Hematopoietic multipotent progenitor cell treated with erythropoietin and hydrocortisone succinate and interleukin-3 and kit ligand, for 15 days (in vitro differentiated cells): ENCODE measurements around the gene SKI.

ENCODE experiments used
- DNase-seq: peaks from one replicate; pipeline ENCODE4 v3.0.0-alpha.2; 2015; ENCODE audit warnings: low spot score

The SKI gene

DNA sequence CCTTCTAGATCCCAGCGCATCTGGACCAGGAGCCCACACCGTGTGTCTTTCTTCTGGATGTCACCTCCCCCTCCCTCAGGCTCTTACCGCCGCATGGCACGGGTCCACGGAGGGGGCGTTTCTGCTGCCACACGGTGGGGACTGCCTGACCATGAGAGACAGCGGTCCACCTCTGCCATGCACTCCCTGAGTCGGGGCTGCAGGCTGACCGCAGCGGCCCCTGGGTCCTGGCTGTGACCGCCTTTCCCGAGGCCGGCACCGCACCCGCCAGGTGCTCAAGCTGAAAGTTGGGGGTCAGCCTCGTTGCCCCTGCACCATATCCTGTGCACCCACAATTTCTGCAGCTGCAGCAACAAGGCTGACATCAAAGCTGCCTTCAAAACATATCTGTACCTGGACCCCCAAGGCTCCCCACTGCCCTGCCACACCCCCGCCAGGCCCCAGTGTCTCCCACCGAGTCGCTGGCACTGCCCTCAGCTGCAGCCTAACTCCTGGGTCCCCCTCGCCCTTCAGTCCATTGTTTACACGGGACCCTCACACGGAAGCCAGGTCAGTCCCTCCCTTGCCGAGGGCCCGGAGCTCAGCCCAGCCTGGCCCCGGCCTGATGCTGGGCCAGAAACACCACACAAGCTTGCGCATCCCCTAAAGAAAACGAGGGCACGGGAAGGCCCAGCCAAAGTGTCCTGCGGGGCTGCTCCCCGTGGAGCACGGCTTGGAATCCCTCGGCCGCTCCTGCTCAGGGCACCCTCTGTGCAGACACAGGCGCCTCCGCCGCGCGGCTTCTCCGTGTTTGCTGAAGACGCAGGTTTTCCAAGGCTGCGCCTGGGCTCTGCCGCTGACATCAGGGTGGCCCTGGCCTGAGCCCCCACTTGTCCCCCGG lies 111.3 kb downstream of the SKI start:
- no peak for DNase-seq

DNA sequence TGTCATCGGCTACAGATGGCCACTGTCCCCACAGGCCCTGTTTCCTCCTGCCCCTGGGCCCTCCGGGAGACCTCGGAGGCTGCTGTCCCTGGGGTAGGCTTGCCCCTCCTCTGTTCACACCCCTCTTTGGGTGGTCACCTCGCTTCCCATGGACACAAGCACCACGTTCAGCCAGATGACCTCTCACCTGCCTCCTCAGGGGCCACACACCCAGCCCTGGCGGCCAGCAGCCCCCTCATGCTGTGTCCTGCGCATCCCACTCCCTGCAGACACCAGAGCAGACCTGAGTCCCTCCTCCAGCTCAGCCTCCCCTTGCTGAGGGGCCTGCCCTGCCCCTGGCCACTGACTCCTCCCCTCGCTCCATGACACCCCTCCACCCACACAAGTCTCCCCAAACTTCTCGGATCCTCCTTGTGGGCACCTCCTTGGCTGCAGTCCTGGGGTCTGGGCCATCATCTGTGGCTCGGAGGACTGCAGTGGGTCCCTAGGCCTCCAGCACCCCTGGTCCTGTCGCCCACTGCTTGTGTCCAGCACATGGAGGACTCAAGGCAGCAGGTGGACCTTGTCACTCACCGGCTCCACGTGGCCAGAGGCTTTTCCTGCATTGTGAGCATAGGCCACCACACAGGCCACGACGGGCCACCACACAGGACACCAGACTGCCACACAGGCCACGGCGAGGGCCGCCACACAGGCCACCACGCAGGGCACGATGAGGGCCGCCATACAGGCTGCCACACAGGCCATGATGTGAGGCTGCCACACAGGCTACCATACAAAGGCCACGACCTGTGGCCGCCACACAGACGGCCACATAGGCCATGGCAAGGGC lies 112.2 kb downstream of the SKI start:
- no peak for DNase-seq

DNA sequence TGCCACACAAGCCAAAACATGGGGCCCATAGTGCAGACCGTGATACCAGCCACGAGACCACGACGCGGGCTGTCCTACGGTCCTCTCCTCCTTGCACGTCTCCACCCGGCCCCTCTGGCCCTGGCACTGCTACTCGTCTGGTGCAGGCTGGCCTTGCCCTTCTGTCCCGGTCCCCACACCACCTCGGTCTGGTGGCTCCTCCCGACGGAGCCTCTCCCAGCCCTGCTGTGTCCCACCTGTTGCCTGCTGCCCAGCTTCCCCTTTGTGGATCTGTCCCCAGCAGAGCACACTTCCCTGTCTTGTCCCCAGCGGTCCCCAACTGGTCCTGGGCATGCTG lies 112.8 kb downstream of the SKI start:
- DNase-seq = no peak

DNA sequence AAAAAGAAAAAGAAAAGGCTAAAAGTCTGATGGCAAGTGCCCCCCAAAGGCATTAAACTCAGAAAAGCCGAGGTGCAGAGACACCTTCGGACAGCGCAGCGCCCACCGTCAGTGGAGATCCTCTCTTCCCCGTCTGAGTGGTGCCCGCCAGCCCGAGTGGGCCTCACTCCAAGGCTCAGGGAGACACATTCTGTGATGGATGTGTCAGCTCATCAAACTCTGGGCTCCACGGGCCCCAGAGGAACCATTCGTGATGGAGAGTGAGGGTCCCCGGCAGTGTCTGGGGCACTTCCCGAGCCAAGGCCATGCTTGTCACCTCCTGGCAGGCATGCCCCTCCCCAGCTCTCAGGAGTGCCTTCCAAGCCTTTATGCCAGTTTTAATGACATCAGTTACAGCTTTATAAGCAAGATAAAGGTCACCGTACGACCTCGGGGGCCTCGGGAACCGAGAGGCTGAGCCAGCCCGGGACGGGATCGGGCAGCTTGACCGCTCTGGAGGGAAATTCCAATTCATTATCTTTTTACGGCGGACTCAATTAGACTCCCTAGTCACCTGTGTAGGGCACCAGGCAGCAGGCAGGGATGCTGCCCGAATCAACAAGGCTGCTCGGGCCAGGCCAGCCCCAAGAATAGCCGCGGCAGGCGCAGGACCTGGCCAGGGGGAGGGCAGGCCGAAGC lies 113.7 kb downstream of the SKI start:
- DNase-seq = no peak

DNA sequence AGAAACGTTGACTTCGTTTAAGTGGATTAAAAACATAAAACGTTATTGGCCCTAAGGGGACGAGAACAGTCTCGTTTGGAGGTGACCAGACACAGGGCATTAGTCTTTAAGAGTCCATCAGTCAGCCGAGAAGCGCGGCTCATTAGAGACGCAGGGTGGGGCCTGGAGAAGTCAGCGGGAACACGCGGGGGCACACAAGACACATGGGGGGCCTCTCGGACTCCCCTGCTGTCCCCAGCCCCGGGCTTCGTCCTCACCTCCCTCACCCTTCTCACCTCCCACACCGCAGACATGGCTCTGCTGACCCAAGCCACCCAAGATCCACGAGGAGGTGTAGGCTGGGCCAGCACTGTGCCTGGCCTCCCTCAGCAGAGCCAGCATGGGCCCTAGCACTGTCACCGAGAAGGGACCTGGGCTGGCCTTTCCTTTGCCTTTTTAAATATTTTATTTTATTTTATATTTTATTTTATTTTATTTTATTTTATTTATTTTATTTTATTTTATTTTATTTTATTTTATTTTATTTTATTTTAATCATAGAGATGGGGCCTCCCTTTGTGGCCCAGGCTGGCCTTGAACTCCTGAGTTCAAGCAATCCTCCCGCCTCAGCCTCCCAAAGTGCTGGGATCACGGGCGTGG lies 114.4 kb downstream of the SKI start:
- no peak for DNase-seq

DNA sequence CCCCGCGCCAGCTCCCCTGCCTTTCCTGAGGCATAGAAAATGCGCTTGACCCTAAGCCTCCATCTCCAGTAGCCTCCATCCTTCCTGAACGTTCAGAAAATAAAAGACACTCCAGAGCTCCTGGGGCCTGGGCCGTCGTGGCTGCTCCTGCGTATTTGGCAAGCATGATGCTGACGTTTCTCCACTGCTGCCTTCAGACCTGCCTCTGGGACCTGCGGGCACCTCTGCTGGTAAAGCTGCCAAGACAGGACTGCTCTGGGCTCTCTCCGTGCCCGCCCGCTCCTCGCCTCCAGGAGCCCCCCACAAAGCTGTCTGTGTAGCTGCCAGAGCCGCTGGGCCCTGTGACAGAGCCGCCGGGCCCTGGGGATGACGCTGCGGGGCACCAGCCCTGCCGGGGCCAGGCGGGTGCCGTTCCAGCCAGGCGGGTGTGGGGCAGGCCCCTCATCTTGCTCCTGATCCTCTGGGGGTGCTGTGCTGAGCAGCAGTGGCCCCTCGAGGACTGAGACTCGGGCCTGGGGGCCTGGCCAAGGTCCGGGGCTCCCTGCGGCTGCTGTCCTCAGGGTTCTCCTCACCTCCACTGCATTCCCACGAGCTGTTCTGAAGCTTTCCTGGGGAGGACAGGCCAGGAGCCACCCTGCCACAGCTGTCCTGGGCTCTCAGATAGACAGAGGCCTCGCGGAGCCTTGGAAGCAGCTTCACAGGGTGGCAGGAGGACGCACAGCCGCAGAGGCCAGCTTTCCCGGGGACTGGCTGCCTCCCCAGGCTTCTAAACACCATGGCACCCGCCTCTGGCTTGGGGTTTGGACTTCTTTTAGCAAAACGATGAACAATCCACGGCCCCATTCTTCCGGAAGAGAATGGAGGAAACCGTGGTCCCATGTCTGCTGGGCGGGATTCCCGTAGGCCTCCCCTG lies 115.2 kb downstream of the SKI start:
- DNase-seq = no peak

DNA sequence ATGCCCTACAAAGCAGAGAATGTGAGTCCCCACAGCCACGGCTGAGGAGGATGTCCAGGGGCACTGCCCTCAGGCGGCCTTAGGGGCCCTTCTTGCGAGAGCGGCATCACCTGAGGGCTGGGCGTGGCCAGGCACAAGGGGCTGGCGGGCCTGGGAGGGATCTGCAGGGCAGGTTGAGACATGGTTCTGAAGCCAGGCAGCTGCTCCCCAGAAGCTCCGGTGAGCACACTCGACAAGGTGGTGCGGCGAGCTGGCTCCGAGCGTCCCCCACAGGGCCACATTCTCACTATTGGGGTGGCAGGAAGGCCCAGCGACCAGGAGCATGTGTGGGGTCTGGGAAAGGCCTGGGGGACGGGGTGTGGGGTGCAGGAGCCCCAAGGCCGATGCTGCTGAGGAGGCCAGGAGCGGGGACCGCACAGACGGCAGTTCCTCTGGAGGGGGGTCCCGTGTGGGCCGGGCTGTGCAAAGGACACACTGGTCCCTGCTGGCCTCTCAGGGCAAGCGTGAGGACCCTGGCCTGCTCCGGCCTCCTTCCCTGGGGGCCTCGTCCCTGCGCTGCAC lies 116.1 kb downstream of the SKI start:
- no peak for DNase-seq

DNA sequence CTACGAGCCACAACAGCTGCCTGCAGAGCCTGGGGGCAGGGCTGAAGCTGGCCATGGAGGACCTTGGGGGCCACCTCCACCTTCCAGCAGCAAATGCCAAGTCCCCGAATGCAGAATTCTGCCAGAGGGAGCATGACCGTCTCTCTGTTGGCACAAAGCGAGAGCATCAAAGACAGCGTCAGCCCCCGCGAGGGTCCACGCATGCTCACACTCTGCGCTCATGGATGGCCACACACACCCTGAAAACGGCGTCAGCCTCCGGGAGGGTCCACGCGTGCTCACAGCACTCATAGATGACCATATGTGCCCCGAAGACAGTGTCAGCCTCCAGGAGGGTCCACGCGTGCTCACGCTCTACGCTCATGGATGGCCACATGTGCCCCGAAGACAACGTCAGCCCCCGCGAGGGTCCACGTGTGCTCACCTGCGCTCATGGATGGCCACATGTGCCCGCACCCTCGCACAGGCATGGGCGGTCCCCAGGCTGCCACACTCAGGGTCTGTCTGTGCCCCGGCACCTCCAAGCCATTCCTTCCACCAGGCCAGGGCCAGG lies 116.7 kb downstream of the SKI start:
- DNase-seq = no peak

DNA sequence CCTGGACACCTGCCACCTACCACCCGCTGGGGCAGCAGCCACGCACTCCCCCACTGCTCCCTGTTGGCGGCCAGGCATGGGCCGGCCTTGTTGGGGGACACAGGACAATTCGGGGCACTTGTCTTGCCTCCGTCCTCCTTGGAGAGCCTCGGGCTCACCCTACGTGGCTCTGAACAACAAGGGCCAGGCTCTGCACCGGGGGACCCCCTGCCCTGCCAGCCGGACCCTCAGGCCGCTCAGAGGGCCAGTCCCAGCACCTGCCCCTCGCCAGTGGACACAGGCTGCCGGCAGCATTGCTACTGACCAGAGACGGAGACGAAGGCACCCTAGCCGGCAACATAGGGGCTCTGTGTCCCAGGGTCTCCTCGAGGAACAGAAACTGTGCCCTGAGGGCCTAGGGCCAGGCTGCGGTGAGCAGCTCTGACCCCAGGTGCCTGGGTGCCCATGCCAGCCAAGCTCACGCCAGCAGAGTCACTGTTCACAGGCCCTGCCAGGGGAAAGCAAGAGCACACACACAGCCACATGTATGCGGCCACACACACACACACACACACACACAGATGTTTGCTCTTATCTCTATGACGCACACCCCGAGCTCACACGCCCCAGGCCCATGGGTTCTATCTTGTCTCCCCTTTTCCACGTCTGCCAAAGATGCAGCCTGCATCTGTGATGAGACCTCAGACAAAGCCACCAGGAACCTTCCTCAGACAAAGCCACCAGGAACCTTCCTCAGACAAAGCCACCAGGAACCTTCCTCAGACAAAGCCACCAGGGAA lies 117.4 kb downstream of the SKI start:
- DNase-seq = peak; percentile 70

DNA sequence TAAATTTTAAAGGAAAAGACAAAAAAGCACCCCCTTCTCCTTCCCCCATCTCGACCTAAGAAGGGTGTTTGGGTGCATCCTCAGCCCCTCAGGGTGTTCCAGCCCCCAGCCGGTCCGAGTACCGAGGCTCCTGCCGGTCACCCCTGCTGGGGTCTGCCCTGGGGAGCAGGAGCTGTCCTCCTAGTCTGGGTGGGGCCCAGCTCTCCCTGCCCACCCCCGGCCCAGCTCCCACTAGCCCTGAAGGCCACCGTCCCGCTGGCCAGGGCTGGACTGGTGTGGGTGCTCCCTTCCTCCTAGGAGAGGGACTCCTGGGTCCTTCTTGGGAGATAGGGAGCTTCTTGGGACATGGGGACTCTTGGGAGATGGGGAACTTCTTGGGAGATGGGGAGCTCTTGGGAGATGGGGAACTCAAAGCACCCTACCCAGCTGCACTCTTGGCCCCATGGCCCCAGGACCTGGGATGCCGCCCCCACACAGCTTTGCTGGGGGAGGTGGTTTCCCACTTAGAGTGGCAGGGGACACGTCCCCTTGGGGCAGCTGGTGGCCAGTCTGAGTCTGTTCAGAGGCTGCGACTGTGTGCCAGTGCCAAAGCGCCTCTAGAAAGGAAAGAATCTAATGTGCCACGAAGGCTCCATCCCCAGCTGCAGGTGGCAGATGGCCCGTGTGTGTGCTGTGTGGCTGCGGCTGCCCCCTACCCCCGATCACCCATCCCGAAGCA lies 118.7 kb downstream of the SKI start:
- no peak for DNase-seq

DNA sequence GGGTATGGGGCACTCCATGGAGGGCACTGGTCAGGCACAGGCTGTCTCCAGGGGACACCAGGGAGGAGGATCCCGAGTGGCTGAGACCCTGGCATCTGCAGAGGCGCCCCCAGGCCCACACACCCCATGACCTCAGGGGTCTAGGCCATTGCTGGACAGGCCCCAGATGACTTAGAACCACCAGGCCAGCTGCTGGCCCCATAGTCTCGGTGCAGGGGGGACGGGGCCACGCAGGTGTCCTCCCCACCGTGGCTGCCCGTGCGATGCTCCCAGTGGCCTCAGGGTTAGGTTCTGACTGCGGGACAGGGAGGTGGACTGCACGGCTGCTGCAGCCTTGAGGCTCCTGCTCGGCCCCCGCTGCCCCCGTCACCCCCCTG lies 119.3 kb downstream of the SKI start:
- DNase-seq = no peak

DNA sequence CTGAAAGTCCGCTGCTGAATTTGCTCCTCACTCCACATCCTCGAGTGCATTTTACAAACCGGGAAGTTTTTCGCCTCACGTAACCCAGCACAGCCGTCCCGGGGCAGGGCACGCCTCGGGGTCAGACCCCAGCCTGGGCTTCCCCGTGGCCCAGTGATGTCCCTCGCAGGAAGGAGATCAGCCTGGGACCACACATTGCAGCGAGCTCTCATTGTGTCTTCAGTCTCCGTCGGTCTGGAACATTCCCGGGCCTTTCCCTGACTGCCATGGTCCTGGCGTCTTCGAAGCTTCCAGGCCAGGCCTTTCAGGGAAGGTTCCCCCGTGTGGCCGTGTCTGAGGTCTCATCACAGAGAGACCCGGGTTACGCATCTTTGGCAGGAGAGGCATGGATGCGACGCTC lies 119.8 kb downstream of the SKI start:
- DNase-seq = no peak

DNA sequence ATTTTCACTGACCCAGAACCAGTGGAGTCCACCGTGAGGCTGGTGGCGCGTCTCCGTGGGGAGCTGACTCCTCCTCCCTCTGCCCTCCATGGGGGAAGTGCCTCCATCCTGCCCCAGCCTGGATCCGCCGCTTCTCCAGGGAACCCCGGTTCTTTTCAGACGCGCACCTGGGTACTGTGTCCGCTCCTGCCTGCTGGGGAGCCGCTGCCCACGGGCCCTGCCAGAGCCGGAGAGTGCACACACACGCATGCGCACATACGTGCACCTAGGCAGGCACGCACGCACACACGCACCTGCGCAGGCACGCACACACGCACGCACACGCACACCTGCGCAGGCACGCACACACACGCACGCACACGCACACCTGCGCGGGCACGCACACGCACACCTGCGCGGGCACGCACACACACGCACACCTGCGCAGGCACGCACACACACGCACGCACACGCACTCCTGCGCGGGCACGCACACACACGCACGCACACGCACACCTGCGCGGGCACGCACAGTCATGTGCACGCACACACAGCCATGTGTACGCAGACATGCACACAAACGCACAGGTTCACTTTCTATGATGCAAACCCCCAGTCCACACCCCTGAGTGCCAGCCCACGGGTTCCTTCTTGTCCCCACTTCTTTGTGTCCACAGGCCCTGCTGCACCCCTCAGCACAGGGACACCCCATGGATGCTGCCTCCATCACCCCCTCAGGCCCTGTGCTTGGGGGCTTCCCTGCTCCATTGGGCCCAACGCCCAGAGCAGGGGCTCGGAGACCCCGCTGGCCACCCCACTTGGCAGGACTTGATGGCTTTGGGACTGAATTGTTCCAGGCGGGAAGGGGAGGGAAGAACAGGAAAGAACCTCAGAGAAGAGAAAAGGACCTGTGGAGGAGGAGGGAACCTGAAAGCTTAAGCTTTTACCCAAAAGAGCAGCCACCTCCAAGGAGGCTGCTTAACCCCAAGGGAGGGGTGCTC lies 120.5 kb downstream of the SKI start:
- no peak for DNase-seq

DNA sequence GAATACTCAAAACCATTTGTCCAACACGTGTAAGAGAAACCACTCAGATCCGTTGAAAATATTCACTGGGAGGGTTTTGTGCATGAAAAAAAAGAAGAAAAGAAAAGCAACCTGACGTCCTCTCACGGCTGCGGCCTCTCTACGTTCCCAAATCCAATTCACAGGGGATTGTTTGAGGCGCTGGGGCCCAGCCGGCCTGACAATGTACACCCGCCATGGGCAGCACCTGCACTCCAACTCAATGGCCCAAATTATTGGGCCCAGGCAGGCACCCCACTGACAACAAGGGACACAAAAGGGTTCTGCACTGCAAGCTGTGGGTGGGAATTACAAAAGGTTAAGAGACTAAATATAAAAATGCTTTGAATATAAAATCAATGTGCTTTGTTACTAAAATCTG lies 121.7 kb downstream of the SKI start:
- no peak for DNase-seq

DNA sequence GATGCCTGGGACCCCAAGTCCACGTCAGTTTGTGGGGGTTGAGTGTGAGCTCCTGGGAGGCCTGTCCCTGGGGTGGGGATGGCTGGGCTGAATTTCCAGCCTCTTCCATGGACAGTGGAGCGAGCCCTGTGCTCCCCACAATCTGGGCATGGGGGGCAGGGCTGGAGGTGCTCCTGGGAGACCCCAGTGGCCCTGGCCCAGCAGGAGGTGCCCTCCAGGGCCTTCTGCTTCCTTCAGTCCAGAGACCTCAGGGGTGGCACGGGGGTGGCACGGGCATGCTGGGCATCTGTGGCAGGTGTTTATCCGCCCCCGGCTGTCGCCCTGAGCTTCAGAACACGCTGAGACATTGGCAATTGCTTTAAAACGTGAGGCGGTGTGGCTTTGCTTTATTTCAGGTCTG lies 122.4 kb downstream of the SKI start:
- DNase-seq = no peak

DNA sequence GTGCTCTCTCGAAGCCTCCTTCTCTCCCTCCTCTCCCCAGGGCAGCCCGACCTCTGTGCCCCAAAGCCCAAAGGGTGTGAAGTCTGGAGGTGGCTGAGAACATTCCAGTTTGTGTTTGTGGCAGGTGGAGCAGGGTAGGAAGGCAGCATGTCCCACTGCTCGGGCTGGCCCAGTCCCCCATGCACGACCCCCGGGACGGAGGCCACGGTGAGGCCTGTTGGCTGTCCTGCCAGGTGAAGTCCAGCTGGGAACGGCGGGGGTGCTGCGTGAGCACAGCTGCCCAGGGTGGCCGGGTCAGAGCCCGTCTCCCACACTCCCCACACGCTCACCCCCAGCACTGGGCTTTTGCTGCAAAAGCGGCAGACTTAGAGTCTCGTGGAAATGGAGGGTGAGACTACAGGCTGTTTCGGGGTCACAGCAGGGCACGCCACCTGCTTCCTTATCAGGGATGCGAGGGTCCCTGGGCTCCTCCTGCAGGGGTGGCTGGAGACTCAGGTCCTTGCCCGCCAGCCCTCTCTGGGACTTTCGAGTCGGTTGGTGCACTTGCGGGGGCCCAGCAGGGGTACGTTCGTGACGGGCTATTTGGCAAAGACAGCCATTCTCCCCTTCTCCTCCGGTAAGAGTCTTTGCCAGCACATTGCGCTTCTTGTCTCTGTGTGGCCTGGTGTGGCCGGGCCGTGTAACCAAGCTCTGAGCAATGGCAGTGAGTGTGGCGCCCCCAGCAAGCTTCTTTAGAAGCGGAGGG lies 123.0 kb downstream of the SKI start:
- DNase-seq = no peak

DNA sequence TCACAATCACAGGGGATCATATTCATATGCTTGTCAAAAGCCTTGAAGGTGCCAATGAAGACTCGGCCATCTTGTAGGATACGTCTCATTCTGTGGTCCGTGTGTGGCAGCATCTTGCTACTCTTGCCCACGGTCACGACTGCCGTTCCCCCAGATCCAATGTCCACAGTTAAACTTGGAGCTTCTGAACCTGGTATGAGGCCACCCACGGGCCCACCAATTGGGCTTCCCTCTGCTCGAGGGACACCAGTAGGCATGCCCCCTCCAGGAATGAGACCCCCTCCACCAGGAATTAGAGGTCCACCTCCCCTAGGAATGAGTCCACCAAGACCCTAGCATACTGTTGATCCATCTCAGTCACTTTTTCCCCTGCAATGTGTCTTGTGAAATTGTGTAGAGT lies 123.6 kb downstream of the SKI start:
- DNase-seq = no peak
